Upper lobe of left lung (tissue), 6 donors: ENCODE measurements around the gene SHISAL2B. TPM values are rescaled to one million over a fixed set of nuclear protein-coding genes. Genes with fewer than 3 reads are reported as not detected.
"Not testable (repeated sequence)": the region's sequence is repeated elsewhere in the genome, so short reads cannot be mapped to it uniquely, and the experiment has no call there.

ENCODE experiments used
- ATAC-seq, 2 donors: fragments of 200-7000 bp; cut with Tn5 transposase; one replicate each; pipeline ENCODE4 v1.9.1; 2022; ENCODE audit warnings: mild to moderate bottlenecking in 2 of 2, moderate library complexity in 2 of 2; ENCODE audit not compliant: low FRiP score in 2 of 2
- DNase-seq, 2 donors: peaks; one replicate each; pipeline ENCODE4 v3.0.0-alpha.2; 2019 to 2020
- H3K27ac ChIP-seq, 4 donors: fragments of 200-600 bp; sonication (generic); one replicate each; pipeline ENCODE4 v1.5.1; 2016 to 2019
- H3K27me3 ChIP-seq, 4 donors: fragments of 200-600 bp; sonication (generic); one replicate each; pipeline ENCODE4 v1.5.1; 2017 to 2019
- H3K36me3 ChIP-seq, 4 donors: fragments of 200-600 bp; sonication (generic); one replicate each; pipeline ENCODE4 v1.5.1; 2016 to 2019
- H3K4me1 ChIP-seq, 4 donors: fragments of 200-600 bp; sonication (generic); one replicate each; pipeline ENCODE4 v1.5.1; 2018 to 2019
- H3K4me3 ChIP-seq, 4 donors: fragments of 200-600 bp; sonication (generic); one replicate each; pipeline ENCODE4 v1.5.1; 2017 to 2019; ENCODE audit warnings: mild to moderate bottlenecking in 2 of 4, moderate library complexity in 1 of 4
- H3K9me3 ChIP-seq, 4 donors: fragments of 200-600 bp; sonication (generic); one replicate each; pipeline ENCODE4 v1.5.1; 2018 to 2019
- CTCF ChIP-seq, 6 experiments: fragments of 450-650 bp in 4 of 6; fragments of 200-600 bp in 2 of 6; sonication (generic) in 2 of 6; IDR thresholded peaks; one replicate each; pipeline ENCODE4 v1.5.1; 2016 to 2019; ENCODE audit warnings: antibody characterized with exemption in 6 of 6
- EP300 ChIP-seq, 4 donors: sonication (generic); formaldehyde crosslinking; IDR thresholded peaks; one replicate each; pipeline ENCODE4 v1.5.1; 2017; ENCODE audit warnings: antibody characterized with exemption in 4 of 4, control low read depth in 2 of 4
- POLR2A ChIP-seq, 4 donors: fragments of 450-650 bp; IDR thresholded peaks; one replicate each; pipeline ENCODE4 v1.5.1; 2016 to 2017; ENCODE audit warnings: antibody characterized with exemption in 4 of 4, mild to moderate bottlenecking in 2 of 4
- POLR2AphosphoS5 ChIP-seq, 2 donors: sonication (generic); formaldehyde crosslinking; IDR thresholded peaks; one replicate each; pipeline ENCODE4 v1.5.1; 2017; ENCODE audit warnings: antibody characterized with exemption in 2 of 2
- WGBS, 2 donors: methylation state at CpG; one replicate each; pipeline ENCODE4 v1.1.5; 2017 to 2018; 5-methylcytosine and 5-hydroxymethylcytosine counted together
- total RNA-seq, 6 donors: library from RNA; depleted of rRNA in 4 of 6; stranded (reverse); fragments of >200 nt in 4 of 6; gene quantifications; one replicate each; pipeline versions ENCODE4 v1.1.0 to v1.2.1, GENCODE V29; 2016 to 2021
- donor health status: DM: no; HTN: no; CAD: no; lungs with moderate emphysema.
- donor health status: DM: no; HTN: yes; CAD: no; lungs with severe emphysema.

SHISAL2B gene
- total RNA-seq, 6 donors from 2014 or later = not detected

GRCh38 chr5:64690104-64690416, 243 bp upstream of the SHISAL2B start:
- Histone ChIP-seq H3K27me3 (peaks cover 0 to 13% (median 6%) of the 10 kb centered on the region in 4 donors), H3K9me3 (no peaks in the 10 kb centered on the region), H3K27ac (no peak overlapping the region), H3K4me1 (peaks cover 7 to 13% (median 9%) of the 10 kb centered on the region in 4 donors), H3K4me3 (peak overlapping the region in 1 of 4 donors; percentile 13), H3K36me3 (no peaks in the 10 kb centered on the region)
- no peak for TF ChIP-seq CTCF (IDR thresholded peaks at IDR 0.05)
- TF ChIP-seq EP300 (IDR thresholded peaks at IDR 0.05) = no peak
- TF ChIP-seq POLR2AphosphoS5 (IDR thresholded peaks at IDR 0.05) = no peak
- TF ChIP-seq POLR2A (IDR thresholded peaks at IDR 0.05) = no peak
- 3 to 6% methylated on average over 9 of the region's 9 CpGs for WGBS, 2 donors
- ATAC-seq (no peak), DNase-seq (no peak)

DNA sequence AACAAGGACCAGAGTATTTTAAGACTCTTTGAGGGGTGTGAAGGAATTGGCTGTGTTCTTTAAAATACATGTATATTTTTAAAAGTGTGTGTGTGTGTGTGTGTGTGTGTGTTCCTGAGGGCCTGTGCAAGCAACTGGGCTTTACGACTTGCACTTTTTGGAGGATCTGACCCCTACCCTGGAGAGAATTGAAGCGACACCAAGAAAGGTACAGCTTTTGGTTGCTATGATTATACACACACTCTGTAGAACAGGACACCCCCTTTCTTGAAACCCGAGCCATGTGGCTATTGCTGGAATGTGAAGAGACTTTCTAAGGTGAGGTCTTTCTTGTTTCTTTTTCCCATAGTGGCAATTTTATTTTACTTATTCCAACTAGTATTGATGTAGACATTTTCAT, 988 bp downstream of the SHISAL2B start:
- 27% methylated on average over 3 of the region's 3 CpGs for WGBS, 2 donors
- Histone ChIP-seq H3K4me3 (no peak overlapping the region), H3K9me3 (peaks cover 0 to 1% (median under 1%) of the 10 kb centered on the region in 4 donors), H3K27ac (no peak overlapping the region), H3K36me3 (no peaks in the 10 kb centered on the region), H3K4me1 (peaks cover 7 to 13% (median 9%) of the 10 kb centered on the region in 4 donors), H3K27me3 (peaks cover 0 to 13% (median 6%) of the 10 kb centered on the region in 4 donors)
- no peak for ATAC-seq
- TF ChIP-seq POLR2A (IDR thresholded peaks at IDR 0.05) = no peak
- TF ChIP-seq EP300 (IDR thresholded peaks at IDR 0.05) = no peak
- TF ChIP-seq CTCF (IDR thresholded peaks at IDR 0.05) = no peak
- no peak for TF ChIP-seq POLR2AphosphoS5 (IDR thresholded peaks at IDR 0.05)
- DNase-seq = no peak

GRCh38 chr5:64693636-64694035, 3.3 kb downstream of the SHISAL2B start:
- ATAC-seq = no peak
- TF ChIP-seq POLR2A (IDR thresholded peaks at IDR 0.05) (no peak), CTCF (IDR thresholded peaks at IDR 0.05) (no peak), POLR2AphosphoS5 (IDR thresholded peaks at IDR 0.05) (no peak)
- peaks cover 3 to 7% (median 3%) of the 10 kb centered on the region in 4 donors for H3K9me3 ChIP-seq
- H3K4me1 ChIP-seq = peaks cover 7 to 13% (median 9%) of the 10 kb centered on the region in 4 donors
- DNase-seq = no peak
- peaks cover 0 to 13% (median 6%) of the 10 kb centered on the region in 4 donors for H3K27me3 ChIP-seq
- 75 to 90% methylated on average over 2 of the region's 2 CpGs for WGBS, 2 donors
- no peak overlapping the region for H3K27ac ChIP-seq
- H3K36me3 ChIP-seq = no peaks in the 10 kb centered on the region
- H3K4me3 ChIP-seq = no peak overlapping the region

DNA sequence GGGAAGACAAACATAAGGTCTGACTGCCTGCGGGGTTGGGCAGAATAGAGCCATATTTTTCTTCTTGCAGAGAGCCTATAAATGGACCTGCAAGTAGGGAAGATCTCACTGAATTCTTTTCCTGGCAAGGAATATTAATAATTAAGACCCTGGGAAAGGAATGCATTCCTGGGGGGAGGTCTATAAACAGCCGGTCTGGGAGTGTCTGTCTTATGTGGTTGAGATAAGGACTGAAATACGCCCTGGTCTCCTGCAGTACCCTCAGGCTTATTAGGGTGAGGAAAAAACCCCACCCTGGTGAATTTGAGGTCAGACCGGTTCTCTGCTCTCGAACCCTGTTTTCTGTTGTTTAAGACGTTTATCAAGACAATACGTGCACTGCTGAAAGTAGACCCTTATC, 6.1 kb downstream of the SHISAL2B start:
- DNase-seq, H3K4me1 ChIP-seq, ATAC-seq, H3K9me3 ChIP-seq, H3K4me3 ChIP-seq, H3K27me3 ChIP-seq, H3K27ac ChIP-seq, H3K36me3 ChIP-seq: not testable (repeated sequence)
- 85 to 91% methylated on average over 7 of the region's 7 CpGs for WGBS, 2 donors

- ATAC-seq = no peak
- TF ChIP-seq POLR2A (IDR thresholded peaks at IDR 0.05) (no peak), POLR2AphosphoS5 (IDR thresholded peaks at IDR 0.05) (no peak), CTCF (IDR thresholded peaks at IDR 0.05) (no peak), EP300 (IDR thresholded peaks at IDR 0.05) (no peak)
Measured at GRCh38 chr5:64700765-64701164, 10.5 kb downstream of the SHISAL2B start.

GRCh38 chr5:64706074-64706473, 15.8 kb downstream of the SHISAL2B start:
- not testable (repeated sequence) for H3K9me3 ChIP-seq, H3K4me3 ChIP-seq
- WGBS, 2 donors = 42 to 44% methylated on average over 2 of the region's 2 CpGs

More at GRCh38 chr5:64700765-64701164, 10.5 kb downstream of the SHISAL2B start:
- 90 to 100% methylated on average over 2 to 4 of the region's 4 CpGs for WGBS, 2 donors
- no peaks in the 10 kb centered on the region for H3K27me3 ChIP-seq
- no peak overlapping the region for H3K27ac ChIP-seq
- no peaks in the 10 kb centered on the region for H3K36me3 ChIP-seq
- no peak for DNase-seq
- H3K4me3 ChIP-seq = no peak overlapping the region
- no peaks in the 10 kb centered on the region for H3K4me1 ChIP-seq
- peaks cover 3 to 7% (median 3%) of the 10 kb centered on the region in 4 donors for H3K9me3 ChIP-seq

More at GRCh38 chr5:64706074-64706473, 15.8 kb downstream of the SHISAL2B start:
- not testable (repeated sequence) for ATAC-seq, DNase-seq, H3K36me3 ChIP-seq, H3K27me3 ChIP-seq, H3K4me1 ChIP-seq, H3K27ac ChIP-seq
